ENCODE results near the gene ZNF534. TPM values are rescaled to one million over a fixed set of nuclear protein-coding genes. Genes with fewer than 3 reads are reported as not detected.

ZNF534 gene
- total RNA-seq, 4 donors from 2014 or later: 0.12 to 0.18 TPM; not detected in 2

DNA sequence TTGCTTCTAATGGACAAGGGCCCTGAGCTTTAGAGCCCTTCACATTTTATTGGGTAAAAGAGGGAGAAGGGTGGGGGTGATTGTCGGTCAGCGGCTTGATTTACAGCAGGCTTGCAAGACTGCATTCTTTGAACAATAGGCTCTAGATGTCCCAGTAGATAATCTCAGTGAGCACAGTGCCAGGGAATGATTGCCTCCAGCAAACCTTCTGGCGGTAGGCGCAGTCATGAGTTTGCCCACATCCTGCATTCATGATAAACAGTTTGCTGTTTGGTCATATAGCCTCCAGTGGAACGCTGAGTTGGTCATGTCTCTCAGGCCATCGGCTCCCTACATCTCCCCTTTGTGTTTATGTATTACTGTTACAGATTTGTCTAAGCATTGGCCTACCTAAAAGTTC is 18.7 kb upstream of the ZNF534 start:
- in situ Hi-C loops (cut with MboI; ENCODE audit: low sequenced_read_pairs in 4 of 4) (no loop called here), intact Hi-C loops (cut with DNase I; ENCODE audit: low total_unique reads) (no loop called here)
- TF ChIP-seq POLR2A (IDR thresholded peaks at IDR 0.05): no peak
- TF ChIP-seq, protein P1, sequence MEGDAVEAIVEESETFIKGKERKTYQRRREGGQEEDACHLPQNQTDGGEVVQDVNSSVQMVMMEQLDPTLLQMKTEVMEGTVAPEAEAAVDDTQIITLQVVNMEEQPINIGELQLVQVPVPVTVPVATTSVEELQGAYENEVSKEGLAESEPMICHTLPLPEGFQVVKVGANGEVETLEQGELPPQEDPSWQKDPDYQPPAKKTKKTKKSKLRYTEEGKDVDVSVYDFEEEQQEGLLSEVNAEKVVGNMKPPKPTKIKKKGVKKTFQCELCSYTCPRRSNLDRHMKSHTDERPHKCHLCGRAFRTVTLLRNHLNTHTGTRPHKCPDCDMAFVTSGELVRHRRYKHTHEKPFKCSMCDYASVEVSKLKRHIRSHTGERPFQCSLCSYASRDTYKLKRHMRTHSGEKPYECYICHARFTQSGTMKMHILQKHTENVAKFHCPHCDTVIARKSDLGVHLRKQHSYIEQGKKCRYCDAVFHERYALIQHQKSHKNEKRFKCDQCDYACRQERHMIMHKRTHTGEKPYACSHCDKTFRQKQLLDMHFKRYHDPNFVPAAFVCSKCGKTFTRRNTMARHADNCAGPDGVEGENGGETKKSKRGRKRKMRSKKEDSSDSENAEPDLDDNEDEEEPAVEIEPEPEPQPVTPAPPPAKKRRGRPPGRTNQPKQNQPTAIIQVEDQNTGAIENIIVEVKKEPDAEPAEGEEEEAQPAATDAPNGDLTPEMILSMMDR (IDR thresholded peaks at IDR 0.05 in 4 of 5, conservative IDR thresholded peaks at IDR 0.05 in 1 of 5): no peak
- ATAC-seq: no peak
- Histone ChIP-seq H3K27ac (no peak overlapping the region), H3K9me3 (peaks cover 4 to 44% (median 14%) of the 10 kb centered on the region in 3 donors), H3K27me3 (no peaks in the 10 kb centered on the region), H3K4me1 (no peaks in the 10 kb centered on the region), H3K4me3 (no peak overlapping the region), H3K36me3 (peaks cover 24 to 100% of the 10 kb centered on the region in 2 donors)
- DNase-seq: no peak

DNA sequence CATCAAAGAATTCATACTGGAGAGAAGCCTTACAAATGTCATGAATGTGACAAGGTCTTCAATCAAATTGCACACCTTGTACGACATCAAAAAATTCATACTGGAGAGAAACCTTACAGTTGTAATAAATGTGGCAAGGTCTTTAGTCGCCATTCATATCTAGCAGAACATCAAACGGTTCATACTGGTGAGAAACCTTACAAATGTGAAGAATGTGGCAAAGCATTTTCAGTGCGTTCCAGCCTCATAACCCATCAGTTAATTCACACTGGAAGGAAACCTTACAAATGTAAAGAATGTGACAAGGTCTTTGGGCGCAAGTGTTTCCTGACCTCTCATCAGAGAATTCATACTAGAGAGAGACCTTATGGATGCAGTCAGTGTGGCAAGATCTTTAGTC is 13.2 kb upstream of the ZNF534 start:
- peaks cover 3 to 49% of the 10 kb centered on the region in 2 donors for H3K36me3 ChIP-seq
- TF ChIP-seq, protein P1 (IDR thresholded peaks at IDR 0.05 in 4 of 5, conservative IDR thresholded peaks at IDR 0.05 in 1 of 5): no peak
- TF ChIP-seq POLR2A (IDR thresholded peaks at IDR 0.05): no peak
- H3K27ac ChIP-seq: no peak overlapping the region

DNA sequence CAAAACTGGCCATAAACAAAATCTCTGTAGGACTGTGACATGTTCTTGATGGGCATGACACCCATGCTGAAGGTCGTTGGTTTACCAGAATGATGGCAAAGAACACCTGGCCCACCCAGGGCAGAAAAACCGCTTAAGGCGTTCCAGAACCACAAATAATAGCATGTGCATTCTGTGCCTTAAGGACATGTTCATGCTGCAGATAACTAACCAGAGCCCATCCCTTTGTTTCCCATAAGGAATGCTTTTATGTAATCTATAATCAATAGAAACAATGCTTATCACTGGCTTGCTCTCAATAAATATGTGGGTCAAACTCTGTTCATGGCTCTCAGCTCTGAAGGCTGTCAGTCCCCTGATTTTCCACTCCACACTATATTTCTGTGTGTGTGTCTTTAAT is 13.2 kb downstream of the ZNF534 start:
- in situ Hi-C loops (cut with MboI; ENCODE audit: low sequenced_read_pairs in 4 of 4): no loop called here

More for the DNA sequence above, 13.2 kb upstream of the ZNF534 start:
- Histone ChIP-seq H3K9me3 (peaks cover 9 to 60% (median 16%) of the 10 kb centered on the region in 3 donors), H3K27me3 (no peaks in the 10 kb centered on the region), H3K4me3 (no peak overlapping the region), H3K4me1 (no peaks in the 10 kb centered on the region)
- in situ Hi-C loops (cut with MboI; ENCODE audit: low sequenced_read_pairs in 4 of 4) (no loop called here), intact Hi-C loops (cut with DNase I; ENCODE audit: low total_unique reads) (no loop called here)
- ATAC-seq (no peak), DNase-seq (no peak)

DNA sequence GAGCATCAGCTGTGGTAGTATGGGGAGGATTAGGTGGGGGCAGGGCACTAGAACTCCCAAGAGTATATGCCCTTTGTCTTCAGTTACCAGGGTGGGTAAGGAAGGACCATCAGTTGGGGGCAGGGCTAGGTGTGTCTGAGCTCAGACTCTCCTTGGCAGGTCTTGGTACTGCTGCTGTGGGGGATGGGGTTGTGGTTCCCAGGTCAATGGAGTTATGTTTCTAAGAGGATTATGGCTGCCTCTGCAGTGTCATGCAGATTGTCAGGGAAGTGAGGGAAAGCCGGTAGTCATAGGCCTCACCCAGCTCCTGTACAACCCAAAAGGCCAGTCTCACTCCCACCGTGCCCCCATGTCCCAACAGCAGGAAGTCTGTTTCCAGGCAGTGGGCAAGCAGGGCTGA is 15.6 kb downstream of the ZNF534 start:
- H3K27me3 ChIP-seq: no peaks in the 10 kb centered on the region
- intact Hi-C loops (cut with DNase I; ENCODE audit: low total_unique reads) (no loop called here), in situ Hi-C loops (cut with MboI; ENCODE audit: low sequenced_read_pairs in 4 of 4) (no loop called here)
- no peak for DNase-seq
- no peak overlapping the region for H3K27ac ChIP-seq
- TF ChIP-seq, protein P1 (IDR thresholded peaks at IDR 0.05 in 4 of 5, conservative IDR thresholded peaks at IDR 0.05 in 1 of 5): no peak
- no peak for TF ChIP-seq POLR2A (IDR thresholded peaks at IDR 0.05)
- H3K36me3 ChIP-seq: no peaks in the 10 kb centered on the region
- H3K4me3 ChIP-seq: no peak overlapping the region
- H3K4me1 ChIP-seq: no peaks in the 10 kb centered on the region
- ATAC-seq: no peak
- peaks cover 0 to 6% (median 0%) of the 10 kb centered on the region in 3 donors for H3K9me3 ChIP-seq

More for the DNA sequence above, 13.2 kb downstream of the ZNF534 start:
- intact Hi-C loops (cut with DNase I; ENCODE audit: low total_unique reads): no loop called here
- Histone ChIP-seq H3K4me1 (no peaks in the 10 kb centered on the region), H3K4me3 (no peak overlapping the region), H3K27ac (no peak overlapping the region), H3K9me3 (no peaks in the 10 kb centered on the region), H3K36me3 (peaks cover 3 to 11% of the 10 kb centered on the region in 2 donors), H3K27me3 (no peaks in the 10 kb centered on the region)
- DNase-seq (no peak), ATAC-seq (no peak)
- no peak for TF ChIP-seq POLR2A (IDR thresholded peaks at IDR 0.05)
- TF ChIP-seq, protein P1 (IDR thresholded peaks at IDR 0.05 in 4 of 5, conservative IDR thresholded peaks at IDR 0.05 in 1 of 5): no peak

DNA sequence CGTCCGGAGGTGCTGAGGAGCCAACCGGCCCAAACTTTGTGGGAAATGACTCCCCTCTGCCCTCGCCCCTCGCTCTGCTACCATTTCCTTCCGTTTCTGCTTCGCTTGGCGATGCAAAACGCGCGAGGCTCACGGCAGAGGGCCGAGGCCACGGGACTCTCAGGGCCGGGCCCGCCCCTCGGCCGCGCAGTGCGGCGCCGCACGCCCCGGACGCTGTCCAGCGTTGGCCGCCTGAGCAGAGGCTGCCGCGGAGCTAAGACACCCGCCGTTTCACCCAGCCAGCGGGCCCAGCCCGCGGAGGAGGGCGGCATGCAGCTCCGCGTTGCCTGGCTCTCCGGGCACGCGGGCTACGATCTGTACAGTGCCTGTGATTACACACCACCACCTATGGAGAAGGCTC is 22.3 kb downstream of the ZNF534 start:
- Histone ChIP-seq H3K27ac (no peak overlapping the region), H3K27me3 (no peaks in the 10 kb centered on the region), H3K36me3 (no peaks in the 10 kb centered on the region), H3K4me3 (no peak overlapping the region), H3K4me1 (peaks cover 6 to 7% of the 10 kb centered on the region in 2 donors), H3K9me3 (peaks cover 0 to 17% (median 5%) of the 10 kb centered on the region in 3 donors)
- intact Hi-C loops (cut with DNase I; ENCODE audit: low total_unique reads): no loop called here
- DNase-seq: no peak
- TF ChIP-seq, protein P1 (IDR thresholded peaks at IDR 0.05 in 4 of 5, conservative IDR thresholded peaks at IDR 0.05 in 1 of 5): no peak
- TF ChIP-seq POLR2A (IDR thresholded peaks at IDR 0.05): no peak
- in situ Hi-C loops (cut with MboI; ENCODE audit: low sequenced_read_pairs in 4 of 4): no loop called here
- ATAC-seq: no peak

Measured in gastrocnemius medialis (tissue), 4 donors.